ENCODE measurements around the gene FEZF2.

Gene FEZF2

DNA sequence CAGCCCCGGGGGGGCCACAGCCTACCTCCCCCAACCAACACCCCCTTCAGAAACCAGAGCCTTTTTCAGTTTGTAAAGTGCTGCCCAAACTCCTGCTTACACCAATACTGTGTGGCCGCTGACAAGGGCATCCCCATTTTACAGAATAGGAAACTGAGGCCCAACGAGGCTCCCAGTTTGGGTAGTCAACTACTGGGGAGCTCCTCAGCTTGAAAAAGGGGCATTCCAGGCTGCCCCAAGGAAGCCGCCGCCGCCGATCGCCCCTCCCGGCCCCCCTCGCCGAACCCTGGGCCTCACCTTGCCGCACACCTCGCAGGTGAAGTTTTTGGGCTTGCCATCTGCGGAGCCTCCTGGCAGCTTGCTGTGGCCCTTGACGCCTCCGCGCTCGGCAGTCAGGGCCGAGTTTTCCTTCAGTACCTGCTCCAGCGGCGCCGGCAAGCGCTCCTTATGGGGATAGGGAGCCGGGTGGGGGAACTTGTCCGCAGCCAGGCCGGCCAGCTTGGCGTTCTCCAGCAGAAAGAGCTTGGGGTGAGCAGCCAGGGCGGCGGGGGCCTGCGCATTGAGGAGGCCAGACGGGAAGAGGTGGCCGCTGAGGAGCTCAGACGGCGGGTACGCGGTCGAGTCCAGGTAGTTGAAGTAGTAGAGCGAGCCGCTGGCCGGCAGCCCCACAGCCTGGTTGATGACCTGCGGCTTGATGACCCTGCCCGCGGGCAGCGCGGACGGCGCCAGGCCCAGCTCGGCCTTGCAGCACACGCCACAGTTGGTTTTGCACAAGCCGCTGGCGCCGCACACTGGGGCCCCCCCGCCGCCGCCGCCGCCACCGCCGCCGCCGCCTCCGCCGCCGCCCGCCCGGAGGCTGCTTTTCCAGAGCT is 1.4 kb downstream of the FEZF2 start:
- no peak for DNase-seq

DNA sequence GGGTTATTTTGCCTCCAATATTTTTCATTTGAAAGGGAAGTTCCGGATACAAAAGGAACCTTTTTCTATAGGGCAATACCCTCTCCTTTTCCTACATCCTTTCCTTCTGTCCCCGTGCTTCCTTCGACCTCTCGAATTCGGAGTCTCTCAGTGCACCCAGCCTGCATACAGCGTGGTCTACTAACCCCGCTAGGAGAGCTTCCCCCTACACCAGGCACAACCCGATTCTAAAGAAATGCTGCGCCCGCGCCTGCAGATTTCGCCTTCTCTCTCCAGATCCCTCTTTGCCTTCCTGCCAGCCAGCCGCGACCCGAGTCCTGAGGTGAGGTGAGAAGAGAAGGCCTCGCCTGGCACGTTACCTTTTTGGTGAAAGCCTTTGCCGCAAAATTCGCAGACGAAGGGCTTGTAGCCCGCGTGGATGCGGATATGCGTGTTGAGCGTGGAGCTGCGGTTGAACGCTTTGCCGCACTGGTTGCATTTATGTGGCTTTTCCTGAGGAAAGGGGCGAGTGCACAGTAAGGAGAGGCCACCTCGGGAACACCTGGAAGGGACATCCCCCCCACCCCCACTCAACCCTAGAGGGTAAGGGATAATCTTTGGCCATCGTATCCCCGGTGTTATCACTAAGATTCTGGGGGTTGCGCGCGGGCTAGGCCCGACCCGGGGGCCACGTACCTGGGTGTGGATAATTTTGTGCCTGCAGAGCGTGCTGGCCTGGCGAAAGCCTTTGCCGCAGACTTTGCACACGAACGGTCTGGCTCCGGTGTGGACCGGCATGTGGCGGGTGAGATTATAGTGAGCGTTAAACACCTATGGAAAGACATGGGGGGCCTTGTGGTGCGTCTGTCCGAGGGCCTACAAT is 2.3 kb downstream of the FEZF2 start:
- no peak for DNase-seq

DNA sequence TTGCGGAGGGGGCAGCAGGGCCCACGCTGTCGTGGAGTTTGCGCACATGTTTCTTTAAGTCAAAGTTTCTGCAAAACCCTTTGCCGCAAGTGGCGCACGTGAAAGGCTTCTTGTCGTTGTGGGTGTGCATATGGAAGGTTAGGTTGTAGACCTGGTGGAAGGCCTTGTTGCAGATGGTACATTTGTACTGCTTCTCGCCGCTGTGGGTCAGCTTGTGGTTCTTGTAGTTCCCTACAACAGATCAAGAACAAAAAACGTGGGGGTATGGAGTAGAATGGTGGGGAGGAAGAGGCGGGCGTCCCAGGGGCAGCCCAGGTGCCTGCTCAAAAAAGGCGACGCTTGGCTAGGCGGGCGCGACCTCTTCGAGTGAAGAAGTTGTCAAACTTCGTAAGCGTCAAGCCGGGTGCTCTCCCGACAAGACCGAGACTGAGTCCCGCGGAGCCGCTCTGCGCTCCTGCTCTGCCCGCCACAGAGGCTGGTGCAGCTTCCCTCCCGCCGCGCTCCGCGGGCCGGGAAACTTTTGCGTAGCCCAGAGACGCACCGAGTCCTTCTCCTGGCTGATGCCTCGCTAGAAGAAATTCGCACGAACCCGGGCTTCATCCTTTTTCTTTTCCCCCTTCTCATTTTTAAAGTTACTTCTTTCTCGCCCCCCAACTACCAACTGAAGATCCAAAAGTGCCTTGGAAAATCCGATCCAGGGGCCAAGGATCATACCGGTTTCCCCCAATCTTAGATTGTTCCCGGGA is 3.1 kb downstream of the FEZF2 start:
- DNase-seq, result no peak

DNA sequence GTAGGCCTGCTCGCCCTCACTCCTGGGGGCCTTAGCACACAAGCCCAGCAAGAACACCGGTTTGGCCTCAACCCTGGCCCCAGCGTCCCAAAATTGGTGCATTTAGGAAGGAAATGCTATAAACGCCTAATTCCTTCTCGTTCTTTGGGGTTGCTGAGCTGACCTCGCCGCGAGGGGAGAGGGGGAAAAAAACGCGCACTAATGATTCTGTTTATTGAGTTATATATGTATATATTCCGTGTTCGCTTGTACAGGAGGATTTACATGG is 3.9 kb downstream of the FEZF2 start:
- no peak for DNase-seq

GRCh38 chr3:62368705-62369475 is 4.5 kb downstream of the FEZF2 start:
- DNase-seq, result no peak

- no peak for DNase-seq
Observed at GRCh38 chr3:62368290-62368704, 5.1 kb downstream of the FEZF2 start.

DNA sequence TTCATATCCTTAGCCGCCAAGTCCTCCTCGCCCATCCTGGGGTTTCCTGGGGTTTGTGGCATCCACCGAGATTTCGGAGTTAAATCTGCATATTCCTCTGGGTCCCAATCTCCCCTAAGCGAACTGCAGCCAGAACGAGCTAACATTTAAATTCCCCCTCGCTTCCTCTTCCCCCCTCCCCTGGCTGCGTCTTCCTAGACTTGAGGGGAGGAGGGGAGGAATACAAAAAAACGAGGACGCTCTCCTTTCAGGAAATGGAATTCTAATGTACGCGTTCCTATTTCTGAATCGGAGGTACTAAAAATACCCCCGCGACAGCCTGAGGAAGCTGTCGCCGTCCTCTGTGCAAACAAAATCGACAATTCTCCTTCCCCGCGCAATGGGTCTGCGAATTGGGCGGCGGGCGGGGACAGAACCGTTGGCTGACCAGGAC is 5.6 kb downstream of the FEZF2 start:
- no peak for DNase-seq

- no peak for DNase-seq
Observed at GRCh38 chr3:62366126-62366484, 7.2 kb downstream of the FEZF2 start.

GRCh38 chr3:62365391-62366125 is 7.8 kb downstream of the FEZF2 start:
- no peak for DNase-seq

- no peak for DNase-seq
Observed at GRCh38 chr3:62364191-62364590, 9.2 kb downstream of the FEZF2 start.

- DNase-seq, result no peak
Observed at GRCh38 chr3:62363275-62363674, 10.1 kb downstream of the FEZF2 start.

- DNase-seq, result no peak
Observed at GRCh38 chr3:62361824-62362223, 11.5 kb downstream of the FEZF2 start.

GRCh38 chr3:62361261-62361660 is 12.1 kb downstream of the FEZF2 start:
- DNase-seq, result no peak

DNA sequence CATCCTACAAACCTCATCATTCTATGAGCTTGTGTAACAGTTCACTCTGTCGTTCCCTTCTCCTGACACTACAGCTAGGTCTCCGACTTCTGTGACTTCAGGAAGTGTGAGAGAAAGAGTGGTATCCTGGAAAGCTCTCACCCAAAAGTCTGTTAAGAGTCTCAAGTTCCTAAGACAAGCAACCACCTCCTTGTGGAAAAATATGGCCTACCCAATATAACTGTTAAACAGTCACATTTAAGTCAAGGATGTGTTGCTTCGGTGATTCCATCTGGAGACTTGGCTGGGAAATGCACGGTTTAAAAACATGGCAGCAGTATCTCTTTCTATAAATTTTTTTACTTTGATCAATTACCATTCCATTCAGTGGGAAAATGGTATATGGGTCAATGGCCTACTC is 13.8 kb downstream of the FEZF2 start:
- DNase-seq, result no peak

DNA sequence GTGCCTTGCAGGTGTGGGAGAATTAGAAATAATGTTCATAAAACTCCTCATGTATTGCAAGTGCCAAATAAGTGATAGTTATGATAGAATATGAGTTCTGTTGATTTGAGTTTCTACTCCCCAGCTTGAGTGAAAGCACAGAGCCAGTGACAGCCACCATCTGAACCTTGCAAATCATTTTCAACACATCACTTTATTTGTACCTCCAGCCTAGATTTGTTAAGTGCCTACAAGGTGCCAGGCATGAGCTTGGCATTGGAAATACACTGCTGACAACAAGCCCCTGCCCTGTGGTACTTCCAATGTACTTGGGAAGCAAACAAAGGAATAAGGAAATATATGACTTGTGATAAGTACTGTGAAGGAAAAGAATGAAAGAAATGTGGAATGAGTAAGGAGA is 17.0 kb downstream of the FEZF2 start:
- no peak for DNase-seq

- DNase-seq, result no peak
Observed at GRCh38 chr3:62355703-62356102, 17.6 kb downstream of the FEZF2 start.

DNA sequence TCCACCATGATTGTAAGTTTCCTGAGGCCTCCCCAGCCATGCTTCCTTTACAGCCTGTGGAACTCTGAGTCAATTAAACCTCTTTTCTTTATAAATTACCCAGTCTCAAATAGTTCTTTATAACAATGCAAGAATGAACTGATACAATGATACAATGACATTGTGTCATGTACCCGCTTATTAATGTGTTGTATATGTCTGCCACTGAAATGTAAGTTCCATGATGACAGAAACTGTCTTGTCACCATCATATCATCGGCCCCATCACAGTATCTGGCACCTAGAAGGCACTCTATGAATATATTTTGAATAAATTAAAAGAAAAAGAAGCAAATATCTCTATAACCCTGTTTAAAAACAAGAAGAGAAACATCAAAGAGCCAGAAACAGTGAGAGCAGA is 29.6 kb downstream of the FEZF2 start:
- DNase-seq, result no peak

GRCh38 chr3:62335196-62335595 is 38.2 kb downstream of the FEZF2 start:
- DNase-seq, result no peak

DNA sequence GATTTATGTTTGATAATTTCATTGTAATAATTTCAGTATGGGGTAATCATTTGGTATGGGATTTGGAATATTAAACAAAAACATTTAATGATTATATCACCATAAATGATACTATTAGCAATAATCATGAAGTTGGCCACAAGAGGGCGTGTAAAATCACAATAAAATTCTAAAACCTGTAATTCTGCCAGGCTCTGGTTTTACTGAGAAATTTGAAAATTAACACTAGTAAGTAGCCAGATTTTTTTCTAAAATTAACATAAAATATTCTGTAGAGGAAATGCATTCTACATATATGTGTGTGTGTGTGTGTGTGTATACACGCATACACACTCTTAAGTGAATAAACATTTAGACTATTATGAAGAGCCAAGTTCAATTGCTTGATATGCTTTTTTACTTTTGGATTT is 40.5 kb downstream of the FEZF2 start:
- DNase-seq, result no peak

DNA sequence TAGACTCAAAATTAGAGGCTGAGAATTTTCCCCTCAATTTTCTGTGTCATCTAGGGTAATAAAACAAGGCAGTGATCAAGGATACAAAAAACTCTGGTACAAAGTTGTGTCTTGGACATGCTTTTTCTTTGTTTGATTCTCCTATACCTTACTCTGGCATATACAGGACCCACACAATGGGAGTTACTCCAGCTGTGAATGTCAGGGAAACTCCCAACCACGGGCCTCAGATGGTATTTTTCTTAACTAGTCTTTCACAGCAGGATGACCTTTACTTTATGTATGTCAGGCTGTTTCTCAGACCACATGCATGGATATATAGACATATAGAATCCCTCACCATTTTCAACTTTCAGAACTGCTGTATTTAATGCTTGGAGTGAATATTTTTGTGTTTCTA is 41.3 kb downstream of the FEZF2 start:
- DNase-seq, result no peak

- no peak for DNase-seq
Observed at GRCh38 chr3:62329971-62330370, 43.4 kb downstream of the FEZF2 start.

GRCh38 chr3:62325896-62326295 is 47.5 kb downstream of the FEZF2 start:
- DNase-seq, result no peak
